Uterus (tissue), 4 donors: ENCODE measurements around the gene ZNF319. TPM values are rescaled to one million over a fixed set of nuclear protein-coding genes. Genes with fewer than 3 reads are reported as not detected.

Source experiments
- DNase-seq, 2 donors: peaks; one replicate each; pipeline ENCODE4 v3.0.0-alpha.2; 2019 to 2020
- H3K27ac ChIP-seq, 2 donors: fragments of 200-600 bp; sonication (generic); 1 replicate in 1 of 2; 2 replicates in 1 of 2; pipeline ENCODE4 v1.5.1; 2016 to 2018
- H3K27me3 ChIP-seq, 2 donors: fragments of 200-600 bp; sonication (generic); one replicate each; pipeline ENCODE4 v1.5.1; 2018 to 2019; ENCODE audit warnings: control low read depth in 1 of 2
- H3K36me3 ChIP-seq, 2 donors: fragments of 200-600 bp; sonication (generic); one replicate each; pipeline ENCODE4 v1.5.1; 2019; ENCODE audit warnings: control low read depth in 1 of 2
- H3K4me1 ChIP-seq, 2 donors: fragments of 200-600 bp; sonication (generic); one replicate each; pipeline ENCODE4 v1.5.1; 2018 to 2019; ENCODE audit warnings: control low read depth in 1 of 2
- H3K4me3 ChIP-seq, 2 donors: fragments of 200-600 bp; sonication (generic); 1 replicate in 1 of 2; 2 replicates in 1 of 2; pipeline ENCODE4 v1.5.1; 2018 to 2019; ENCODE audit warnings: mild to moderate bottlenecking in 1 of 2
- H3K9me3 ChIP-seq, 2 donors: fragments of 200-600 bp; sonication (generic); one replicate each; pipeline ENCODE4 v1.5.1; 2019; ENCODE audit warnings: control low read depth in 1 of 2
- POLR2A ChIP-seq, 2 donors: fragments of 450-650 bp; IDR thresholded peaks; one replicate each; pipeline ENCODE4 v1.6.1; 2016; ENCODE audit warnings: antibody characterized with exemption in 2 of 2, mild to moderate bottlenecking in 1 of 2, moderate library complexity in 1 of 2
- intact Hi-C: fragments of 100-400 bp; cut with DNase I; formaldehyde crosslinking; loops from one replicate; pipeline ENCODE4 v1.15.1; 2023; ENCODE audit warnings: low total_unique reads
- total RNA-seq, 4 donors: library from RNA; depleted of rRNA in 3 of 4; stranded (reverse); fragments of >200 nt in 3 of 4; gene quantifications; one replicate each; pipeline versions ENCODE4 v1.1.0 to v1.2.4, GENCODE V29; 2014 to 2023
- TF ChIP-seq, protein P1 (sequence below), 4 experiments: fragments of 200-600 bp in 2 of 4; fragments of 450-650 bp in 2 of 4; sonication (generic) in 2 of 4; IDR thresholded peaks; one replicate each; pipeline ENCODE4 v1.5.1; 2016 to 2019; ENCODE audit warnings: antibody characterized with exemption in 4 of 4, mild to moderate bottlenecking in 2 of 4, moderate library complexity in 1 of 4
- donor health status: DM: yes; HTN: yes; CAD: no.

The ZNF319 gene
- total RNA-seq, 4 donors from 2014 or later, result 5.4 to 11.5 (median 6.9) TPM

DNA sequence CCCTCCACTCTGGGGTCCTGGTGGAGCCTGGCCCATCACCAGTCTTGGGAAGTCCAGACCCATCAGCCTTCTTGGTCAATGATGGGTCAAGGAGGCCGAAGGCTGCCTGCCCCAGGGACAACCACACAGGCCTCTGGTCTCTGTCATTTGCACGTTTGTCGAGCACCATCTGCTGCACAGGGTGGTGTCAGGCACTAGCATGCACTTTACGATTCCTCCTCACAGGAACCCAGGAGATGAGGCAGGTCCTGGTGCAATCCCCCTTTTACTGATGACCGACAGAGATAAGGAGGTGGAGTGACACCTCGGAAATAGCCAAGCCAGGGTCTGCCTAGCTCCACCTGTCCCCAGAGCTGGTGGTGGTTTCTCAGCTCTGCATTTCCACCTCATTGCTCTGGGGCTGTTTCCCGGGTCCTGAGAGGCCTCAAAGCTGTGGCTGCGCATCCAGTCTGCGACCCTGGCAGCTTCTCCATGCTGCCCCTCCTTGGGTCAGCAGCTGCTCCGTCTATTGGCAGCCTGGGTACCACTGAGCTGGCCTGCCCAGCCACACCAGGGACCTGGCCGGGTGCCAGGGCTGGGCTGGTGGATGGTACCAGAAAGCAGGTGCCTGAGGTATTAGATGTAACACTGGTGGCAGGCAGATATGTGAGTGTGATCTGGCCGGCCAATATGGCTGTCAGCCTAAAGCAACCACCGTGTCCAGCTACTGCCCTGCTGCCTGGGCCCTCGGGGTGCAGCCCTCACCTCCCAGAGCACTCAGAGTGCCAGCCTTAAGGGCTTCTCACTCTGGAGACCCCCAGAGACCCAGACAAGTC lies 35.1 kb upstream of the ZNF319 start:
- intact Hi-C loops, result no loop called here
- H3K4me3 ChIP-seq, result no peak overlapping the region
- H3K27ac ChIP-seq, result no peak overlapping the region
- H3K27me3 ChIP-seq, result no peaks in the 10 kb centered on the region
- no peaks in the 10 kb centered on the region for H3K36me3 ChIP-seq
- TF ChIP-seq POLR2A (IDR thresholded peaks at IDR 0.05), result no peak
- TF ChIP-seq, protein P1, sequence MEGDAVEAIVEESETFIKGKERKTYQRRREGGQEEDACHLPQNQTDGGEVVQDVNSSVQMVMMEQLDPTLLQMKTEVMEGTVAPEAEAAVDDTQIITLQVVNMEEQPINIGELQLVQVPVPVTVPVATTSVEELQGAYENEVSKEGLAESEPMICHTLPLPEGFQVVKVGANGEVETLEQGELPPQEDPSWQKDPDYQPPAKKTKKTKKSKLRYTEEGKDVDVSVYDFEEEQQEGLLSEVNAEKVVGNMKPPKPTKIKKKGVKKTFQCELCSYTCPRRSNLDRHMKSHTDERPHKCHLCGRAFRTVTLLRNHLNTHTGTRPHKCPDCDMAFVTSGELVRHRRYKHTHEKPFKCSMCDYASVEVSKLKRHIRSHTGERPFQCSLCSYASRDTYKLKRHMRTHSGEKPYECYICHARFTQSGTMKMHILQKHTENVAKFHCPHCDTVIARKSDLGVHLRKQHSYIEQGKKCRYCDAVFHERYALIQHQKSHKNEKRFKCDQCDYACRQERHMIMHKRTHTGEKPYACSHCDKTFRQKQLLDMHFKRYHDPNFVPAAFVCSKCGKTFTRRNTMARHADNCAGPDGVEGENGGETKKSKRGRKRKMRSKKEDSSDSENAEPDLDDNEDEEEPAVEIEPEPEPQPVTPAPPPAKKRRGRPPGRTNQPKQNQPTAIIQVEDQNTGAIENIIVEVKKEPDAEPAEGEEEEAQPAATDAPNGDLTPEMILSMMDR (IDR thresholded peaks at IDR 0.05), result no peak
- no peaks in the 10 kb centered on the region for H3K9me3 ChIP-seq
- DNase-seq, result no peak
- H3K4me1 ChIP-seq, result no peaks in the 10 kb centered on the region

DNA sequence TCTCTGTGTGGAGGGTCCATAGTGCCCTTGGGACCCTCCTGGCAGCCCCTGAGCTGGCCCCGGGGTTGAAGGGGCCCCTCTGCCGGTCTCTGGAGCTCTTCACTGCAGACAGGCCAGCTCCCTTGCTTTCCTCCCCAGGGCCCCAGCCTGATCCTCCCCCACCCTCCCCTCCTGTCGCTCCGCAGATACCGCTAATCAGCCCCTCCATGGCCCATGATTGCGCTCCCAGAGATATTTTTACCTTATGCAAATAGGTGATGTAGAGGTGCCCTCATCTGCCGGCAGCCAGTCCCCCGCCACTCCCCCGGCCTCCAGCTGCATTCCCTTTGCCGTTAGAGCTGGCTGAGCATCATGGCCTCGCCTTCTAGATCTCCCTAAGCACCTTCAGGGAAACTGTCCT lies 34.3 kb upstream of the ZNF319 start:
- Histone ChIP-seq H3K36me3 (no peaks in the 10 kb centered on the region), H3K9me3 (no peaks in the 10 kb centered on the region), H3K27me3 (no peaks in the 10 kb centered on the region), H3K4me1 (no peaks in the 10 kb centered on the region), H3K27ac (no peak overlapping the region), H3K4me3 (no peak overlapping the region)
- DNase-seq, result no peak
- no peak for TF ChIP-seq POLR2A (IDR thresholded peaks at IDR 0.05)
- TF ChIP-seq, protein P1 (IDR thresholded peaks at IDR 0.05), result no peak
- intact Hi-C loops, result no loop called here

DNA sequence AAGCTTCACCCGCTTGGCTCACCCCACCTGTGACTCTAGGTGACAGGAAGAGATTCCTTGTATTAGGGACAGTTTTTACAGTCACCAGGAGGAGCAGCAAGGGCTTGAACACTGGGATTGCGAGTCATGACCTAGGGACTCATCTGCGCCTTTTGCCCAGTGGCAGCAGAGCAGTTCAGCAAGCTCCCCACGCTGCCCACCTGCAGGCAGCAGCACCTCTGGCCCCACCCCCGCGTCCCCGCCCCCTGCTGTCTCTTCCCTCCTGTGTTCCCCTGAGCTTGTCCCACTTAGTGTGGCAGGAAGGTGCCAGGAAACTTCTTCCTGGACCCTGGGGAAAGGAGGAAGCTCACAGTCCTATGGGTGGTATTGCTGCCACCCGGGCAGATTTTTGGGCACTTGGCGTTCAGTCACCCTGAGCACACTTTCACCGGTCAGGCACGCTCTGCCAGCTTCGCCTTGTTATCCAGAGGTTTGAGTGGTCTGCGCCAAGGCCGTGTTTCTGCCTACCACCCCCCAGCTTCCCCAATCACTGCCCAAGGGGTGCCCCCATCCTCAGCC lies 33.7 kb upstream of the ZNF319 start:
- no peaks in the 10 kb centered on the region for H3K9me3 ChIP-seq
- DNase-seq, result no peak
- intact Hi-C loops, result no loop called here
- H3K27me3 ChIP-seq, result no peaks in the 10 kb centered on the region
- H3K36me3 ChIP-seq, result no peaks in the 10 kb centered on the region
- H3K4me1 ChIP-seq, result no peaks in the 10 kb centered on the region
- TF ChIP-seq, protein P1 (IDR thresholded peaks at IDR 0.05), result no peak
- no peak for TF ChIP-seq POLR2A (IDR thresholded peaks at IDR 0.05)
- no peak overlapping the region for H3K4me3 ChIP-seq
- no peak overlapping the region for H3K27ac ChIP-seq

DNA sequence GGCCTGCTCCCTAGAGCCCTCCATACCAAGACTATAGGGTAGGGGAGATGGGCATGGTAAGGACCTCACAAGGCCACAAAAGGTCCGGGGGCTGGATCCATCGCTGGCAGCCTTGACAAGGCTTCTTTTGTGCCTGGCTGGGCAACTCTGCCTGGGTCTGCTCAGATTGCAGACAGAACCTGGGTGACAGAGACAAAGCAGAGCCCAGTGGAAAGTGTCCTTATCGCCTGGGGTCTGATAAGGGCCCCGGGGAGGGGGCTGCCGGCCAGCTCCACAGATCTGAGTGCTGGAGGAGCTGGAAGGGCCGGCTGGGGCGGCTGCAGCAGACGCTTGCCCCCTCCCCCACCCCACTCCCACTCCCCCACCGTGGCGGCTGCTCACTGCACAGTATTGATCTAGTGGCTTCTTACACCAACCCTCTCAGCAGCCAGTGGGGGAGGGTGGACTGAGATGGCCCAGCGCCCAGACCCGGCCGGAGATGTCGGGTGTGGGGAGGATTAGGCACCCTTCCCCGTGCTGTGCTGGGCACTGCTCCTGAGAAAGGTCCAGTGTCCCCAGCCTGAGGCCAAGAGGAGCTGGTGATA lies 32.3 kb upstream of the ZNF319 start:
- no peaks in the 10 kb centered on the region for H3K4me1 ChIP-seq
- H3K27me3 ChIP-seq, result no peaks in the 10 kb centered on the region
- no peaks in the 10 kb centered on the region for H3K36me3 ChIP-seq
- no peak for TF ChIP-seq POLR2A (IDR thresholded peaks at IDR 0.05)
- no peak for DNase-seq
- no peak overlapping the region for H3K27ac ChIP-seq
- intact Hi-C loops, result no loop called here
- H3K4me3 ChIP-seq, result no peak overlapping the region
- no peaks in the 10 kb centered on the region for H3K9me3 ChIP-seq

DNA sequence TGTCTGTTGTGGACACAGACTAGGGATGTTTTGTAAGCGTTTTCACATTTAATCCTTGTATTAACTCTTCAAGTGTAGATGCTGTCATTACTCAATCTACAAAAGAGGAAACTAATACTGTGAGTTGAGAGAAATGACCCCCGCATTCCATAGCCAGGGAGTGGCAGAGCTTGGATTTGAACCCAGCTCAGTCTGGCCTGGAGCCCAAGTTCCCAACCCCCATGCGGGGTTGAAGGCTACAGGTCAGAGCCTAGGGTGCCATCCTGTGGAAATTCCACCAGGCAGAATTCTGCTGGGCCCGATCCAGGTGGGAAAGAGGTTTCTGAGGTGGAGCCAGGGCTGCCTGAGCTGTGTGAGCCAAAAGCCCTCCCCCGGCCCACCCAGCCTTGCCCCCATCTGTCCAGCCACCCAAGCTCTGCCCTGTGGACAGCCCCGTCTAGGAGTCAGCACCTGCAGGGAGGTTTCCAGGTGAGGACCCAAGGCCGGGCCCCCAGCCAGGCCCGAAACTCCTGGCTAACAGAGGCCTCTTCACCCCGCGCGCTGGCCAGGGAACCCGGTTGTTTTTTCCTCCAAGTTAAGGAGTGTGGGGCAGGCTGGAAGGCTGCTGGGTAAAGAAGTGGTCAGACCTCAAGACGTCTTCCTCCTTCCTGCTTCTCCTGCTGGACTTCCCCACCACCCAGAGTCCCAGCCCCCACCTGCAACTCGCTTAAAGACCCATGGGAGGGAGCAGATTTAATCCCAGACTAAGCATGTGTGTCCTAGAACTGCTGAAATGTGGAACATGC lies 30.7 kb upstream of the ZNF319 start:
- intact Hi-C loops, result no loop called here
- Histone ChIP-seq H3K36me3 (no peaks in the 10 kb centered on the region), H3K4me3 (no peak overlapping the region), H3K27ac (no peak overlapping the region), H3K9me3 (no peaks in the 10 kb centered on the region), H3K27me3 (no peaks in the 10 kb centered on the region), H3K4me1 (no peaks in the 10 kb centered on the region)
- TF ChIP-seq, protein P1 (IDR thresholded peaks at IDR 0.05), result no peak
- no peak for TF ChIP-seq POLR2A (IDR thresholded peaks at IDR 0.05)
- no peak for DNase-seq
